DOHH2 (cell line): ENCODE measurements around the gene KIF16B.

Source experiments
- CTCF ChIP-seq: fragments of 200-600 bp; sonication (generic); IDR thresholded peaks from one replicate; pipeline ENCODE4 v1.5.1; 2014; ENCODE audit warnings: antibody characterized with exemption, mild to moderate bottlenecking, low read depth, low read length; ENCODE audit not compliant: poor library complexity, severe bottlenecking
- EZH2phosphoT487 ChIP-seq: fragments of 200-600 bp; sonication (generic); IDR thresholded peaks from 2 replicates; pipeline ENCODE4 v1.6.1; 2017; ENCODE audit warnings: borderline replicate concordance, mild to moderate bottlenecking, antibody characterized with exemption, low read length, moderate library complexity, mixed read lengths

GRCh38 chr20:16571333-16571732 is 1.9 kb downstream of the KIF16B start:
- TF ChIP-seq CTCF (no peak), EZH2phosphoT487 (no peak)
